Measurements from ENCODE around the gene KCTD6. TPM values are rescaled to one million over a fixed set of nuclear protein-coding genes. Genes with fewer than 3 reads are reported as not detected.

The KCTD6 gene
- polyA plus RNA-seq, 1 donor (not counting 4 experiments of a cell fraction or from before 2014, with no cell fraction given), result 7.6 TPM

DNA sequence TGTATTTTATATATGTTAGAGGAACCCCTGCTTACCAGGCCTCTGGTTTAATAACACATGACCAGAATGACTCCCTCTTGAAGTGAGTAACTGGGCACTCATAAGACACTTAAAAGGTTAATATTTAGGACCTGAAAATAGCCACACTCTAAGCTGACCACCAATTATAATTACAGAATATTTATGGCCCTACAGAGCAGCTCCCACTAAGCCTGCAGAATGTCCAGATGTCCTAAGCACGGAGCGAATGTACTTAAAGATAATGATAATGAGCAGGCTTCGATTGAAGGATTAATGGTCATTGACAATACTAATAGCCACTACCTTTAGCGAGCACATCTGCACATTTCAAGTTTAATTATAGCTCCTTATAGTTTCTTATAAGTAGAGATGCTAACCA is 22.8 kb upstream of the KCTD6 start:
- Histone ChIP-seq H3K4me1 (ENCODE audit: control insufficient read depth, extremely low read depth, insufficient read depth, low read length) (peaks cover 19% of the 10 kb centered on the region), H2AFZ (ENCODE audit: control insufficient read depth, low read length) (no peak overlapping the region), H3K4me3 (ENCODE audit: control insufficient read depth in 2 of 3, extremely low read depth in 1 of 3, insufficient read depth in 2 of 3, low read depth in 1 of 3, low read length in 3 of 3) (no peak overlapping the region), H3K27ac (ENCODE audit: control insufficient read depth, insufficient read depth, low read length) (no peak overlapping the region), H3K36me3 (ENCODE audit: control insufficient read depth in 2 of 2, extremely low read depth in 1 of 2, insufficient read depth in 2 of 2, low read length in 2 of 2) (no peaks in the 10 kb centered on the region), H3K4me2 (ENCODE audit: control insufficient read depth, extremely low read depth, insufficient read depth, low read depth, low read length) (no peak overlapping the region), H3K79me2 (ENCODE audit: control insufficient read depth, insufficient read depth, low read length) (no peaks in the 10 kb centered on the region), H3K9me1 (ENCODE audit: control insufficient read depth, extremely low read depth, insufficient read depth, low read length) (no peaks in the 10 kb centered on the region), H4K20me1 (ENCODE audit: control insufficient read depth, extremely low read depth, insufficient read depth, low read length) (no peaks in the 10 kb centered on the region), H3K9me3 (ENCODE audit: control insufficient read depth, low read depth, low read length) (no peaks in the 10 kb centered on the region), H3K27me3 (ENCODE audit: control insufficient read depth, extremely low read depth, insufficient read depth, low read length) (no peaks in the 10 kb centered on the region), H3K9ac (ENCODE audit: control insufficient read depth, extremely low read depth, insufficient read depth, low read length) (no peak overlapping the region)
- FAIRE-seq (no peak), DNase-seq (ENCODE audit: low read depth, low spot score) (no peak)
- dilution Hi-C loops (cut with MboI; ENCODE audit: extremely low pct_ligation_motif_present, low sequenced_read_pairs), result no loop called here
- no peak for TF ChIP-seq CTCF (optimal IDR thresholded peaks at IDR 0.05 in 1 of 3, IDR thresholded peaks at IDR 0.05 in 1 of 3, conservative IDR thresholded peaks at IDR 0.05 in 1 of 3; ENCODE audit: extremely low read depth in 1 of 3, insufficient read depth in 2 of 3, low read length in 3 of 3)
- no peak for TF ChIP-seq EZH2 (IDR thresholded peaks at IDR 0.05; ENCODE audit: low read length)

DNA sequence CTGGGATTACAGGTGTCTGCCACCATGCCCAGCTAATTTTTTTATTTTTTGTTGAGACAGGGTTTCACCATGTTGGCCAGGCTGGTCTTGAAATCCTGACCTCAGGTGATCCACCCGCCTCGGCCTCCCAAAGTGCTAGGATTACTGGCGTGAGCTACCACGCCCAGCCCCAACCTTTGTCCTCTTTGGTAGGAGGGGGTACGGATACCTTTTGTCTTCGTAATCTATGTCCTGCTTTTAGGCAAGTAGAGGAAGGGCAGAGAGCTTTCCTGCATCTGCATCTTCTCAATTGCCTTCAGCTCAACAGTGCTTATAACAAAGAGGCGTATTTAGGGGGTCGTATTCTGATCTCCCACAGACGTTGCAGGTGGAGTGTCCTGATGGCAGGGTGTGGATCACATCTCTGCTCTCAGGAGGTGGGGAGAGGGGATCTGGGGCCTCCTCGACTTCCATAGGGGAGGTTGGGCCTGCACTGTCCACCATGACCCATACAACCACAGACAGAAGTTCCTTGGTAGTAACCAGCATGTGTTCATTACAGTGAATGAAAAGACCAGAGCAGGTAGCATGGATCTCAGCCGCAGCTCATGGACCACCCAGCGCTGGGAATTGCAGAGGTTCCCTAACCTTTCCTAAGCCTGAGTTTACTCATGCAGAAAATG is 21.4 kb upstream of the KCTD6 start:
- peak overlapping the region; percentile 78 for H3K4me2 ChIP-seq (ENCODE audit: control insufficient read depth, extremely low read depth, insufficient read depth, low read depth, low read length)
- H4K20me1 ChIP-seq (ENCODE audit: control insufficient read depth, extremely low read depth, insufficient read depth, low read length), result no peaks in the 10 kb centered on the region
- no peaks in the 10 kb centered on the region for H3K36me3 ChIP-seq (ENCODE audit: control insufficient read depth in 2 of 2, extremely low read depth in 1 of 2, insufficient read depth in 2 of 2, low read length in 2 of 2)
- no peak overlapping the region for H3K27ac ChIP-seq (ENCODE audit: control insufficient read depth, insufficient read depth, low read length)
- FAIRE-seq (no peak), DNase-seq (ENCODE audit: low read depth, low spot score) (no peak)
- no peaks in the 10 kb centered on the region for H3K9me3 ChIP-seq (ENCODE audit: control insufficient read depth, low read depth, low read length)
- no peaks in the 10 kb centered on the region for H3K9me1 ChIP-seq (ENCODE audit: control insufficient read depth, extremely low read depth, insufficient read depth, low read length)
- dilution Hi-C loops (cut with MboI; ENCODE audit: extremely low pct_ligation_motif_present, low sequenced_read_pairs), result no loop called here
- no peak overlapping the region for H3K9ac ChIP-seq (ENCODE audit: control insufficient read depth, extremely low read depth, insufficient read depth, low read length)
- no peak for TF ChIP-seq EZH2 (IDR thresholded peaks at IDR 0.05; ENCODE audit: low read length)
- no peak for TF ChIP-seq CTCF (optimal IDR thresholded peaks at IDR 0.05 in 1 of 3, IDR thresholded peaks at IDR 0.05 in 1 of 3, conservative IDR thresholded peaks at IDR 0.05 in 1 of 3; ENCODE audit: extremely low read depth in 1 of 3, insufficient read depth in 2 of 3, low read length in 3 of 3)
- peaks cover 17% of the 10 kb centered on the region for H3K4me1 ChIP-seq (ENCODE audit: control insufficient read depth, extremely low read depth, insufficient read depth, low read length)
- no peaks in the 10 kb centered on the region for H3K27me3 ChIP-seq (ENCODE audit: control insufficient read depth, extremely low read depth, insufficient read depth, low read length)
- H3K4me3 ChIP-seq (ENCODE audit: control insufficient read depth in 2 of 3, extremely low read depth in 1 of 3, insufficient read depth in 2 of 3, low read depth in 1 of 3, low read length in 3 of 3), result no peak overlapping the region
- H3K79me2 ChIP-seq (ENCODE audit: control insufficient read depth, insufficient read depth, low read length), result no peaks in the 10 kb centered on the region
- no peak overlapping the region for H2AFZ ChIP-seq (ENCODE audit: control insufficient read depth, low read length)

All from keratinocyte (primary cell).